AG04449 (cell line): ENCODE results near the gene RANBP17.

Source experiments
- CTCF ChIA-PET: fragments of 350-600 bp; formaldehyde crosslinking; extraction: SDS; loops from one replicate; lab custom pipeline; 2021; ENCODE audit warnings: antibody characterized with exemption; lab: Yijun Ruan, JAX
- POLR2A ChIA-PET: fragments of 400-600, 350-600 bp; formaldehyde crosslinking; extraction: SDS; loops from one replicate; lab custom pipeline; 2020; ENCODE audit warnings: antibody characterized with exemption, inconsistent platforms; lab: Yijun Ruan, JAX
- DNase-seq: peaks from one replicate; pipeline ENCODE4 v3.0.0-alpha.2; 2010; ENCODE audit warnings: low read depth, low spot score
- H3K4me3 ChIP-seq: 2 replicates; pipeline ENCODE4 v1.5.1; 2011; ENCODE audit warnings: low read depth, mild to moderate bottlenecking, control low read depth, low read length
- TF ChIP-seq, protein P1 (sequence below): IDR thresholded peaks from one replicate; pipeline ENCODE4 v1.5.1; 2011; ENCODE audit warnings: mild to moderate bottlenecking, moderate library complexity, low read length, control low read depth, inconsistent platforms; ENCODE audit not compliant: insufficient read depth; ENCODE audit errors: missing control alignments

RANBP17 gene

DNA sequence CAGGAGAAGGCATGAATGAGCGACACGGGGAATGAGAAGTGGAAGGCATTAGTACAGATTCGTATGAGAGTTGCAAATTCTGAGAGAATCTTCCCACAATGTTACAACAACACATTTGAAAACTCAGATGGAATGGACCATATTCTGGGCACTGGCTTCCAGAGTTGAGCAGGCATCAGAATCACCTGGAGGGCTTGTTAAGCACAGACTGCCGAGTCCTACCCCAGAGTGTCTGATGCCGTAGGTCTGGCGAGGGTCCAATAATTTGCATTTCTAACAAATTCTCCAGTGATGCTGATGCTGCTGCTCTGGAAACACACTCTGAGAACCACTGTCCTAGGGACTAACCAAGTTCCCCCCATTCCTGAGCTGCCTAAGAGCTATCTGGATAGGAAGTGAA lies 444.3 kb downstream of the RANBP17 start:
- no peak for DNase-seq
- TF ChIP-seq, protein P1, sequence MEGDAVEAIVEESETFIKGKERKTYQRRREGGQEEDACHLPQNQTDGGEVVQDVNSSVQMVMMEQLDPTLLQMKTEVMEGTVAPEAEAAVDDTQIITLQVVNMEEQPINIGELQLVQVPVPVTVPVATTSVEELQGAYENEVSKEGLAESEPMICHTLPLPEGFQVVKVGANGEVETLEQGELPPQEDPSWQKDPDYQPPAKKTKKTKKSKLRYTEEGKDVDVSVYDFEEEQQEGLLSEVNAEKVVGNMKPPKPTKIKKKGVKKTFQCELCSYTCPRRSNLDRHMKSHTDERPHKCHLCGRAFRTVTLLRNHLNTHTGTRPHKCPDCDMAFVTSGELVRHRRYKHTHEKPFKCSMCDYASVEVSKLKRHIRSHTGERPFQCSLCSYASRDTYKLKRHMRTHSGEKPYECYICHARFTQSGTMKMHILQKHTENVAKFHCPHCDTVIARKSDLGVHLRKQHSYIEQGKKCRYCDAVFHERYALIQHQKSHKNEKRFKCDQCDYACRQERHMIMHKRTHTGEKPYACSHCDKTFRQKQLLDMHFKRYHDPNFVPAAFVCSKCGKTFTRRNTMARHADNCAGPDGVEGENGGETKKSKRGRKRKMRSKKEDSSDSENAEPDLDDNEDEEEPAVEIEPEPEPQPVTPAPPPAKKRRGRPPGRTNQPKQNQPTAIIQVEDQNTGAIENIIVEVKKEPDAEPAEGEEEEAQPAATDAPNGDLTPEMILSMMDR, result no peak
- ChIA-PET CTCF (interaction anchor here (0.8 kb wide), 1 partner anchor 149 kb away, joined by 4 read pairs; no protein-coding TSS in a partner anchor), POLR2A (no interaction called here)
- no peak overlapping the region for H3K4me3 ChIP-seq

DNA sequence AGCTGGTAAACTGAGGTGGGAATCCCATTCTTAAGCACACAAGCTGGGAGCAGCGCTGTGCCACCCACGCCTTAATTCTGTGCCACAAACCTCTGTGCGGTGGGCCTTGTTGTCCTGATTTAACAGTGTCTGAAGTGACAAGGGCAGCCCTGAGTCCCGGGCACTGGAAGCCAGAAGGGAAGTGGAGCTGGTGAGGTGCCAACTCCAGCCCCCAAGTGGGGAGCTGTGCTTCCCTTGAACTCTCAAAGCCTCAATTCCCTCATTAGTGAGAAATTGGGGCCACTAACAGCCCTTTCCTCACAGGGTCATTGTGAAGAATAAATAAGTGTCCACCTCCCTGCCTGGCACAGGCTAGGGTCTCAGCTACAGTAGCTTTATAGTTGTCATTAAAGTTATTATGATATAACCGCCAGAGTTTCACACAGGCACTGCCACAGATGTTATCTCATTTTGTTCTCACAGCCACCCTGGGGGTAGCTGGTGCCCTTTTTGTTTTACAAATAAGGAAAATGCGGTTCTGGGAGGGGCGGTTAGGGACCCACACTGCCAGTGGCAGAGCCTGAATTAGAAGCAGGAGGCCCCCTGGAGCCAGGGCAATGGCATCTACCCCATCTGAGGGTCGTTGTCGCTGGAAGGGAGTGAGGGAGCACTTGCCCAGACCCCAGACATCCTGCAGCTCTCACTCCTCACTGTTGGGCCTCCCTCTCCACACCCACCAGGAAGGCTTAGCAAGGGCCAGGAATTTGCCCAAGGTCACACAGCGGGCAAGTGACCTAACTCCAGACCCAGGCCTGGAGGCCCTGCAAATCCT lies 445.2 kb downstream of the RANBP17 start:
- POLR2A ChIA-PET, result no interaction called here
- no peak for DNase-seq
- H3K4me3 ChIP-seq, result no peak overlapping the region
- CTCF ChIA-PET, result interaction anchor here (0.8 to 2.8 kb wide), 2 partner anchors 99 to 150 kb away, joined by 4 to 11 read pairs; no protein-coding TSS in a partner anchor
- TF ChIP-seq, protein P1, result no peak

DNA sequence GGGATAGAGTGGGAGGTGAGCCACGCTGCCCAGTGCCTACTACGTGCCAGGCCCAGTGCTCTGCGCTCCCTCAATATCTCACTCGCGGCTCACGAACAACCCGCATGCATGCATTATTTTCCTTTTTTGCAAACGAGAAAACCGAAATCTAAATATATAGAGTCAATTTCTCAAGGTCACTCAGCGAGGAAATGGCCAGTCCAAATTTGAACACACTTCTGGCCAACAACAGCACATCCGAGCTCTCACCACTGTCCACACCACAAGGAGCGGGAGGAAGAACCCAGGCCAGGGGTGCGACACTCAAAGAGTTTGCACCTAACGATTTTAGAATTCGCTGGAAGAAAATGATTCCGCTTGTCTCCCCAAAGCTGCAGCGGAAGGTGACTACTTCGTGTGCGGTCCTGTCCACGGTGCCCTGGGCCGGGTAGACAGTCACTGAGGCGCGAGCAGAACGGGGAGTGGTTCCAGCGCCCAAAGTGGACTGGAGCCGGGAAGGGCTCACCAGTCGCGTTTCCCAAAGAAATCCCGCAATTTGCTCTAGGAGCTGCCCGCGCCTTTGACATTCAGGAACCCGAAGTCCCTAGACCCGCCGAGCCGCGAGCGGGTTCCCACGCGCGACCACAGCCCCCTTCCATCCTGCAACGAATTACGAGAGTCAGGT lies 446.1 kb downstream of the RANBP17 start:
- TF ChIP-seq, protein P1, result no peak
- ChIA-PET CTCF (interaction anchor here (1.2 to 2.8 kb wide), 2 partner anchors 30 to 100 kb away, joined by 4 to 11 read pairs; no protein-coding TSS in a partner anchor), POLR2A (no interaction called here)
- no peak for DNase-seq
- no peak overlapping the region for H3K4me3 ChIP-seq

DNA sequence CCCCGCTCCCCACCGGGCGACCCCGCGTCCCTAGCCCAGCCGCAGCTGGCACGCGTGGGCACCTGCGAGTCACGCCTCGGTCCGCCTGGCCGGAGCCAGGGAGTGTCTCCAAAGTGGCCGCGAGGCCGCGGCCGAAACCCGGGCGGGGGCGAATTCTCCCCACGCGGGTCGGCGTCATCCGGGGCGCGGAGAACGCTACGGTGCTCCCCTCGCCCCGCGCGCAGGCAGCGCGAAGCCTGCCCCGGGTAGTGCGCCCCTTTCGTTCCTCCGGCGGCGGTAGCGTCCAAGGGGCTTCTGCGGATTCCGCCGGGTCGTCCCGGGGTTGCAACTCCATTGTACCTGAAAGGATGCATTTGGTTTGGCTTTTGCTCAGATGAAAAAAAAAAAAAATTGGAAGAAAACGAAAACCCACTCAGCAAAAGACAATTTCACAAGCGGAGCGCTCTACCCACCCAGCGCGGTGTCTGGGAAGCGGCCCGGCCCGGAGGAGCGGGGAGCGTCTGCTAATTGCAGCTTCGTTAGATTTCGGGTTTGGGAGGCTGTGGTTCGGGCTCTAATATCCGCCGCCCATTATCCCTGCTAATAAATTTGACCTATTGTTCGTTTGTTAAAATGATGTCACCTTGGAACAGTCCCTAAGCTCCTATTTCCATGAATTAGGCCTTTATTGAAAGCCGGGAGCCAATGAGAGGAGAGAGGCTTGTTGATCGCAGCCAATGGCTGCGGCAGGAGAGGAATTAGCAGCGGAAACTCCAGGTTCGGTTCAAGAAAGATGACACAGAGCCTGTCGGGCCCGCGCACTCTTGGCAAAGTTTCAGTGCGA lies 446.8 kb downstream of the RANBP17 start, which contains the start of gene TLX3:
Gene TLX3 (plus strand): TSS at position 796 of the 823 bp plus-strand sequence. CDS start 118 bp downstream, outside the sequence.
- ChIA-PET CTCF (interaction anchor here (1.2 to 2.8 kb wide), 3 partner anchors 29 to 101 kb away, joined by 4 to 11 read pairs (median 5); no protein-coding TSS in a partner anchor), POLR2A (no interaction called here)
- TF ChIP-seq, protein P1, result no peak
- DNase-seq, result no peak
- H3K4me3 ChIP-seq, result no peak within 1 kb of the TSS

DNA sequence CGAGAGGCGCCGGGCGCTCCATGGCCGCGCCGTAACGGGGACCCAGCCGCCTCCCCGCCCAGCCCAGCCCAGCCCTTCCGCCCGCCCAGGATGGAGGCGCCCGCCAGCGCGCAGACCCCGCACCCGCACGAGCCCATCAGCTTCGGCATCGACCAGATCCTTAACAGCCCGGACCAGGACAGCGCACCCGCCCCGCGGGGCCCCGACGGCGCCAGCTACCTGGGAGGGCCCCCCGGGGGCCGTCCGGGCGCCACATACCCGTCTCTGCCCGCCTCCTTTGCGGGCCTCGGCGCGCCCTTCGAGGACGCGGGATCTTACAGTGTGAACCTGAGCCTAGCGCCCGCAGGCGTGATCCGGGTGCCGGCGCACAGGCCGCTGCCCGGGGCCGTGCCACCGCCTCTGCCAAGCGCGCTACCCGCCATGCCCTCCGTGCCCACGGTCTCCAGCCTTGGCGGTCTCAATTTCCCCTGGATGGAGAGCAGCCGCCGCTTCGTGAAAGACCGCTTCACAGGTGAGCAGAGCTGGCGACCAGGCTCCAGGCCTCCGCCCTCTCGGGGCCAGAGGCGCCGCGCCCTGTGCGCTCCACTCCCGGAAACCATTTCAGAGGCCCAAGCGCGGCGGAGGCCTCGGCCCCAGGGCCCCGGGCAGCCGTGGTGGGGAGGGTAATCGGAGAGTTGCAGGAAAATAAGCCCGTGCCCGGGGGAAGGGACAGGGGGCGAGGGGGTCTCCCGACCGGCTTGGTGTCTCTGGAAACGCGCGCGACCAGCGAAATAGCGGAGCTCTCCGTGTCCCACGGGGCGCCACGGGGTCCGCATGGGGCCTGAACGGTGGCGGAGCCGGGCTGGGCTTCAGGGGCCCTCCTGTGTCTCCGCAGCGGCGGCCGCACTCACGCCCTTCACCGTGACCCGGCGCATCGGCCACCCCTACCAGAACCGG lies 447.7 kb downstream of the RANBP17 start:
- TF ChIP-seq, protein P1, result no peak
- ChIA-PET POLR2A (interaction anchor here (0.6 kb wide), 1 partner anchor 60 kb away, joined by 3 read pairs; no protein-coding TSS in a partner anchor), CTCF (interaction anchor here (1.2 to 2.8 kb wide), 3 partner anchors 28 to 102 kb away, joined by 4 to 11 read pairs (median 5); no protein-coding TSS in a partner anchor)
- no peak overlapping the region for H3K4me3 ChIP-seq
- DNase-seq, result no peak
